Gastroesophageal sphincter (tissue), 4 donors: Measurements from ENCODE around the gene NANOS1. TPM values are rescaled to one million over a fixed set of nuclear protein-coding genes. Genes with fewer than 3 reads are reported as not detected.

Experiments used
- ATAC-seq: fragments of 150-250 bp; one replicate; pipeline ENCODE4 v1.9.1; 2016; ENCODE audit warnings: mild to moderate bottlenecking, moderate library complexity
- H3K27ac ChIP-seq, 4 donors: fragments of 200-600 bp; sonication (generic) in 3 of 4; 1 replicate in 3 of 4; 2 replicates in 1 of 4; pipeline ENCODE4 v1.5.1; 2016 to 2019
- H3K27me3 ChIP-seq: fragments of 200-600 bp; sonication (generic); one replicate; pipeline ENCODE4 v1.5.1; 2019
- H3K36me3 ChIP-seq, 2 donors: fragments of 200-600 bp; sonication (generic); one replicate each; pipeline ENCODE4 v1.5.1; 2019; ENCODE audit warnings: control low read depth in 1 of 2
- H3K4me1 ChIP-seq, 3 donors: fragments of 200-600 bp; sonication (generic); 1 replicate in 2 of 3; 2 replicates in 1 of 3; pipeline ENCODE4 v1.5.1; 2016 to 2019; ENCODE audit warnings: control low read depth in 2 of 3
- H3K4me3 ChIP-seq, 2 donors: fragments of 200-600 bp; sonication (generic); one replicate each; pipeline ENCODE4 v1.5.1; 2019; ENCODE audit warnings: mild to moderate bottlenecking in 1 of 2, moderate library complexity in 1 of 2
- H3K9me3 ChIP-seq, 3 donors: fragments of 200-600 bp; sonication (generic); one replicate each; pipeline ENCODE4 v1.5.1; 2017 to 2019; ENCODE audit warnings: control low read depth in 2 of 3
- CTCF ChIP-seq, 4 experiments: fragments of 200-600 bp in 2 of 4; fragments of 450-650 bp in 2 of 4; sonication (generic) in 1 of 4; IDR thresholded peaks; one replicate each; pipeline ENCODE4 v1.5.1; 2017 to 2019; ENCODE audit warnings: antibody characterized with exemption in 4 of 4, mild to moderate bottlenecking in 2 of 4, moderate library complexity in 2 of 4
- EP300 ChIP-seq: sonication (generic); formaldehyde crosslinking; IDR thresholded peaks from one replicate; pipeline ENCODE4 v1.6.1; 2017; ENCODE audit warnings: antibody characterized with exemption, mild to moderate bottlenecking
- POLR2A ChIP-seq, 2 donors: fragments of 450-650 bp; IDR thresholded peaks; one replicate each; pipeline ENCODE4 v1.6.1; 2017; ENCODE audit warnings: antibody characterized with exemption in 2 of 2, mild to moderate bottlenecking in 2 of 2, moderate library complexity in 1 of 2
- POLR2AphosphoS5 ChIP-seq: sonication (generic); formaldehyde crosslinking; IDR thresholded peaks from one replicate; pipeline ENCODE4 v1.6.1; 2017; ENCODE audit warnings: antibody characterized with exemption
- WGBS, 2 donors: methylation state at CpG; one replicate each; pipeline ENCODE4 v1.1.5; 2018; ENCODE audit warnings: low coverage in 1 of 2; 5-methylcytosine and 5-hydroxymethylcytosine counted together
- total RNA-seq, 4 donors: library from RNA; depleted of rRNA; stranded (reverse); fragments of >200 nt; gene quantifications; one replicate each; pipeline ENCODE4 v1.1.0, GENCODE V29; 2016

Gene NANOS1
- total RNA-seq, 4 donors from 2014 or later = 16.1 to 24.1 (median 20.8) TPM

GRCh38 chr10:119028900-119029612 lies 458 bp upstream of the NANOS1 start:
- TF ChIP-seq POLR2AphosphoS5 = peak; percentile 24
- no peak for TF ChIP-seq EP300
- peak in 3 of 4 experiments; percentile 23 to 53 (median 41) for TF ChIP-seq CTCF (IDR thresholded peaks at IDR 0.05)
- no peak for TF ChIP-seq POLR2A (IDR thresholded peaks at IDR 0.05)
- Histone ChIP-seq H3K9me3 (no peaks in the 10 kb centered on the region), H3K4me3 (peak overlapping the region; percentile 4 to 79), H3K4me1 (peaks cover 0 to 67% (median 29%) of the 10 kb centered on the region in 3 donors), H3K27ac (peak overlapping the region; percentile 12 to 89 (median 86)), H3K27me3 (no peaks in the 10 kb centered on the region), H3K36me3 (peaks cover 0 to 13% of the 10 kb centered on the region in 2 donors)
- WGBS, 2 donors = 6% methylated on average over 13 of the region's 68 CpGs; no CpG with 5 or more reads in 1 of the 2 donors
- peak; percentile 90 for ATAC-seq

DNA sequence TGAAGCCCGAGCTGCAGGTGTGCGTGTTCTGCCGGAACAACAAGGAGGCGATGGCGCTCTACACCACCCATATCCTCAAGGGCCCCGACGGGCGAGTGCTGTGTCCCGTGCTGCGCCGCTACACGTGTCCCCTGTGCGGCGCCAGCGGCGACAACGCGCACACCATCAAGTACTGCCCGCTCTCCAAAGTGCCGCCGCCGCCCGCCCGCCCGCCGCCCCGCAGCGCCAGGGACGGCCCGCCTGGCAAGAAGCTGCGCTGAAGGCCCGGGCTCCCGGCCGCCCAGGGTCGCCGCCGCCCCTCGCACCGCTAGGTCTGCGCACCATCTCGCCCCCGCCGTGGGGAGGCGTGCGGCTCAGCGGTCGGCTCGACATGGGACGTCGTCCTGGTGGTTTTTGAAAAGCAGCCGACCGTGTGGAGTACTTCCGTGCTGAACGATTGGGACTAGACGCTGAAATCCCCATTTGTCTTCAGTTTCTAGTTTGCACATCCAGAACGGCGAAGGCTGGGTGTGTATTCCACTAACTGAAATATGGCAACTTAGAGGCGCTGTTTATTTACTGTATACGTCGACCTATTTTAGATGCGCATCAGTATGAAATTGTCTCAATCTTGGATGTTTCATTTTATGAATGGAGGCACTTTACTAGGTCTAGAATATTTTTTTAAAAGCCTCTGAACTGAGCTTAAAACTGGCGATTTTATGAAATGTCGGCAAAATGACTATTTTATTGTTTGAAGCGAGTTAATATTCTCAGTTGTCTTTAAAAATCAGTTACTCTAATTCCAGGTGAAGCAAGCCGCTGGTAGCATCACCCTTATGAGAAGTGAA lies 1.1 kb downstream of the NANOS1 start:
- Histone ChIP-seq H3K36me3 (peaks cover 0 to 26% of the 10 kb centered on the region in 2 donors), H3K4me3 (peak overlapping the region; percentile 20 to 79), H3K9me3 (no peaks in the 10 kb centered on the region), H3K4me1 (peaks cover 0 to 54% (median 23%) of the 10 kb centered on the region in 3 donors), H3K27ac (peak overlapping the region in 3 of 4 donors; percentile 86 to 89 (median 87)), H3K27me3 (no peaks in the 10 kb centered on the region)
- TF ChIP-seq CTCF (IDR thresholded peaks at IDR 0.05) (peak in 2 of 4 experiments; percentile 14 to 31), POLR2AphosphoS5 (peak; percentile 11), POLR2A (IDR thresholded peaks at IDR 0.05) (no peak), EP300 (no peak)
- ATAC-seq = no peak
- 18 to 26% methylated on average over 12 to 16 of the region's 65 CpGs for WGBS, 2 donors

DNA sequence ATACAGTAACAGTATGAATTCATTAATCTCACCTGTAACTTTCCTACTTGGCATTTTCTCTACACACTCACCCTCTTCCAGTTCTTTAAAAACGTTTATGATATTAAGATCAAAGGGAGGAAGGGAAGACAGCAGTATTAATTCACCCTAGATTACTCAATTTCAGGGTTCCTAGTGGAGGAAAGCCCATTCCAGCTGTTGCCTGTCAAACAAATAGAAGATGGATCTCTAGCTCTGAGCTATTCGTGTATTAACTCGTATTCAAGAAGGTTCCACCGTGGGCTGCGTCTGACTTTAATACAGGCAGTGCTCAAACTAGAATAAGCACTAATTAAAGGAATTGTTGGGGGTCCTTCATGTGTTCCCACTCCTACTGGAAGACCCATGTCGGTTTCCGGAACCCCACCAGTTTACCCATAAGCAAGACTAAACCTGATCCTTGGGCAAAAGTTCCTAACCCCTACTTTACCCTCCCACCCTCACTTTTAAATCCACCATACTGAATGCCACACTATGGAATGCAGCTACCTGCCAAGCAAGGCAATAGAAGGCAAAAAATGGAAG lies 2.1 kb downstream of the NANOS1 start:
- H3K27me3 ChIP-seq = no peaks in the 10 kb centered on the region
- H3K4me1 ChIP-seq = peaks cover 0 to 45% (median 14%) of the 10 kb centered on the region in 3 donors
- peaks cover 0 to 35% of the 10 kb centered on the region in 2 donors for H3K36me3 ChIP-seq
- WGBS, 2 donors = 41 to 50% methylated on average over 6 to 7 of the region's 7 CpGs
- no peak for ATAC-seq
- no peak overlapping the region for H3K27ac ChIP-seq
- H3K9me3 ChIP-seq = no peaks in the 10 kb centered on the region
- H3K4me3 ChIP-seq = no peak overlapping the region
- TF ChIP-seq POLR2AphosphoS5 = peak; percentile 30
- TF ChIP-seq POLR2A (IDR thresholded peaks at IDR 0.05) = no peak

DNA sequence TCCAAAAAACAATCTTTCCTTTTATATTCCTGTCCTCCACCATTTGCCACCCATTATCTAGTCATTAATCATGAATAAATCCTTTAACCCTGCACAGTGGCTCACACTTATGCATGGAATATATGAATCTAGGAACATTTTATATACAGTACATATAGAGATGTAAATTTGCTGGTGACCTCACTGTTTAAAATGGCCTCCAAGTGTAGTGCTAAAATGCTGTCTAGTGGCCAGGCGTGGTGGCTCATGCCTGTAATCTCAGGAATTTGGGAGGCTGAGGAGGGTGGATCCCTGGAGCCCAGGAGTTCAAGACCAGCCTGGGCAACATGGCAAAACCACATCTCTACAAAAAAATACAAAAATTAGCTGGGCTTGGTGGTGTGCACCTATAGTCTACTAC lies 9.6 kb downstream of the NANOS1 start:
- WGBS, 2 donors = 73 to 100% methylated on average over 1 of the region's 1 CpG
- H3K9me3 ChIP-seq = no peaks in the 10 kb centered on the region
- no peaks in the 10 kb centered on the region for H3K27me3 ChIP-seq
- TF ChIP-seq POLR2A (IDR thresholded peaks at IDR 0.05) = no peak
- no peak for TF ChIP-seq EP300
- TF ChIP-seq POLR2AphosphoS5 = no peak
- TF ChIP-seq CTCF (IDR thresholded peaks at IDR 0.05) = no peak
- H3K27ac ChIP-seq = no peak overlapping the region
- H3K4me3 ChIP-seq = no peak overlapping the region
- H3K4me1 ChIP-seq = peaks cover 0 to 10% (median 0%) of the 10 kb centered on the region in 3 donors
- H3K36me3 ChIP-seq = peaks cover 6 to 96% of the 10 kb centered on the region in 2 donors
- no peak for ATAC-seq

GRCh38 chr10:119041326-119041725 lies 11.8 kb downstream of the NANOS1 start:
- TF ChIP-seq EP300 = no peak
- no peak for TF ChIP-seq CTCF (IDR thresholded peaks at IDR 0.05)
- TF ChIP-seq POLR2AphosphoS5 = no peak
- no peak for TF ChIP-seq POLR2A (IDR thresholded peaks at IDR 0.05)
- Histone ChIP-seq H3K4me1 (peaks cover 0 to 10% (median 0%) of the 10 kb centered on the region in 3 donors), H3K27me3 (no peaks in the 10 kb centered on the region), H3K27ac (no peak overlapping the region), H3K36me3 (peaks cover 6 to 100% of the 10 kb centered on the region in 2 donors), H3K4me3 (no peak overlapping the region), H3K9me3 (no peaks in the 10 kb centered on the region)
- 83 to 94% methylated on average over 2 to 3 of the region's 4 CpGs for WGBS, 2 donors
- ATAC-seq = no peak
